T-cell (primary cell): ENCODE data around the gene KLF5. TPM values are rescaled to one million over a fixed set of nuclear protein-coding genes. Genes with fewer than 3 reads are reported as not detected.

Experiments
- ATAC-seq, 4 experiments: fragments of 200-7000 bp in 3 of 4; fragments of 150-1000 bp in 1 of 4; cut with Tn5 transposase; replicated peaks in 1 of 4; 1 replicate in 3 of 4; 2 replicates in 1 of 4; pipeline ENCODE4 v1.10.0; 2021; ENCODE audit warnings: moderate library complexity in 3 of 4, mild to moderate bottlenecking in 2 of 4, moderate number of reproducible peaks in 1 of 4
- CTCF ChIA-PET, 2 donors: fragments of 300-600 bp; sonication (Branson Sonifier 250); formaldehyde crosslinking; loops; one replicate each; lab custom pipeline; 2022; ENCODE audit warnings: antibody characterized with exemption in 2 of 2; lab: Charles Lee
- POLR2A ChIA-PET, 2 donors: fragments of 300-600 bp; sonication (Branson Sonifier 250); formaldehyde crosslinking; loops; one replicate each; lab custom pipeline; 2022; ENCODE audit warnings: antibody characterized with exemption in 2 of 2; lab: Charles Lee
- DNase-seq, 35 experiments: peaks; one replicate each; pipeline versions ENCODE4 v3.0.0 to v3.0.0-alpha.2; 2013 to 2023
- H3K27ac ChIP-seq: one replicate; pipeline ENCODE4 v1.5.1; 2013; ENCODE audit warnings: low read length
- H3K27me3 ChIP-seq, 2 experiments: replicated peaks in 1 of 2; 1 replicate in 1 of 2; 2 replicates in 1 of 2; pipeline versions ENCODE4 v1.6.1 to v1.7.0; 2013; ENCODE audit warnings: low read length in 1 of 2, mixed read lengths in 1 of 2; ENCODE audit not compliant: control insufficient read depth in 2 of 2, insufficient read depth in 2 of 2; ENCODE audit errors: extremely low read depth in 1 of 2
- H3K36me3 ChIP-seq, 2 donors: 1 replicate in 1 of 2; 2 replicates in 1 of 2; pipeline versions ENCODE4 v1.6.1 to v1.7.0; 2013; ENCODE audit warnings: low read length in 1 of 2; ENCODE audit not compliant: control insufficient read depth in 2 of 2, insufficient read depth in 1 of 2; ENCODE audit errors: extremely low read depth in 1 of 2
- H3K4me1 ChIP-seq, 2 experiments: 1 replicate in 1 of 2; 2 replicates in 1 of 2; pipeline versions ENCODE4 v1.6.1 to v1.7.0; 2013; ENCODE audit warnings: low read length in 2 of 2, mixed read lengths in 1 of 2; ENCODE audit not compliant: insufficient read depth in 2 of 2, control insufficient read depth in 1 of 2; ENCODE audit errors: extremely low read depth in 1 of 2
- H3K4me3 ChIP-seq, 2 donors: 1 replicate in 1 of 2; 2 replicates in 1 of 2; pipeline versions ENCODE4 v1.5.1 to v1.7.0; 2013; ENCODE audit warnings: mild to moderate bottlenecking in 2 of 2, low read length in 1 of 2, moderate library complexity in 1 of 2; ENCODE audit not compliant: control insufficient read depth in 1 of 2; ENCODE audit errors: extremely low read depth in 1 of 2
- H3K9me3 ChIP-seq: 2 replicates; pipeline ENCODE4 v1.7.0; 2013
- H3K27ac Mint-ChIP-seq, 2 donors: one replicate each; pipeline ENCODE4 v1.8.0; 2020 to 2021; ENCODE audit warnings: mild to moderate bottlenecking in 2 of 2, mixed read lengths in 2 of 2
- H3K27me3 Mint-ChIP-seq, 2 donors: one replicate each; pipeline ENCODE4 v1.8.0; 2021 to 2022; ENCODE audit warnings: mixed read lengths in 2 of 2
- H3K36me3 Mint-ChIP-seq: one replicate; pipeline ENCODE4 v1.8.0; 2021; ENCODE audit warnings: mixed read lengths
- H3K4me1 Mint-ChIP-seq, 3 donors: one replicate each; pipeline ENCODE4 v1.8.0; 2020 to 2022; ENCODE audit warnings: mixed read lengths in 3 of 3, mild to moderate bottlenecking in 1 of 3
- H3K4me3 Mint-ChIP-seq, 3 donors: one replicate each; pipeline ENCODE4 v1.8.0; 2020 to 2022; ENCODE audit warnings: mild to moderate bottlenecking in 3 of 3, mixed read lengths in 3 of 3, moderate library complexity in 3 of 3
- H3K9me3 Mint-ChIP-seq, 3 donors: one replicate each; pipeline ENCODE4 v1.8.0; 2020 to 2022; ENCODE audit warnings: mixed read lengths in 3 of 3
- WGBS: methylation state at CpG from one replicate; pipeline ENCODE4 v1.1.5; 2013; ENCODE audit warnings: missing lambda C conversion rate; ENCODE audit not compliant: insufficient coverage; 5-methylcytosine and 5-hydroxymethylcytosine counted together
- total RNA-seq, 35 experiments: library from RNA in 6 of 35; stranded (reverse) in 6 of 35; fragments of 120-200 nt in 1 of 35; gene quantifications; one replicate each; pipeline versions ENCODE4 v1.2.1 to v1.2.4 and lab custom pipeline; 2013 to 2026

KLF5 gene
- total RNA-seq, 5 donors from 2014 or later (not counting 1 experiment from before 2014, with no cell fraction given): 2.5 to 6.2 (median 4.3) TPM

- ChIA-PET CTCF (no interaction called here), POLR2A (no interaction called here)
- H3K4me1 ChIP-seq: peaks cover 0 to 4% of the 10 kb centered on the region in 2 experiments
- no peak overlapping the region for H3K4me3 Mint-ChIP-seq
- ATAC-seq: no peak
- no peak overlapping the region for H3K27ac ChIP-seq
- no peaks in the 10 kb centered on the region for H3K9me3 ChIP-seq
- H3K9me3 Mint-ChIP-seq: no peaks in the 10 kb centered on the region
- H3K27me3 ChIP-seq: no peaks in the 10 kb centered on the region
- H3K36me3 Mint-ChIP-seq: peaks cover 3% of the 10 kb centered on the region
- H3K4me1 Mint-ChIP-seq: peaks cover 0 to 4% (median 3%) of the 10 kb centered on the region in 3 donors
- peaks cover 5 to 14% of the 10 kb centered on the region in 2 donors for H3K27me3 Mint-ChIP-seq
- no peak overlapping the region for H3K27ac Mint-ChIP-seq
- DNase-seq: no peak
- H3K4me3 ChIP-seq: no peak overlapping the region
- no peaks in the 10 kb centered on the region for H3K36me3 ChIP-seq
- WGBS: no CpG with 5 or more reads among the region's 9 CpGs
Measured at GRCh38 chr13:73077865-73078264, 19.1 kb downstream of the KLF5 start.

- H3K36me3 ChIP-seq: no peaks in the 10 kb centered on the region
- no peak for DNase-seq
- CTCF ChIA-PET: no interaction called here
- peaks cover 3% of the 10 kb centered on the region for H3K36me3 Mint-ChIP-seq
- no CpG with 5 or more reads among the region's 3 CpGs for WGBS
- no peaks in the 10 kb centered on the region for H3K27me3 ChIP-seq
- H3K4me3 ChIP-seq: no peak overlapping the region
- no peak for ATAC-seq
- H3K9me3 ChIP-seq: no peaks in the 10 kb centered on the region
- H3K9me3 Mint-ChIP-seq: no peaks in the 10 kb centered on the region
- H3K4me3 Mint-ChIP-seq: no peak overlapping the region
- H3K4me1 ChIP-seq: peaks cover 0 to 4% of the 10 kb centered on the region in 2 experiments
- no peak overlapping the region for H3K27ac ChIP-seq
- H3K27me3 Mint-ChIP-seq: peaks cover 5 to 14% of the 10 kb centered on the region in 2 donors
- POLR2A ChIA-PET: no interaction called here
- H3K27ac Mint-ChIP-seq: no peak overlapping the region
- H3K4me1 Mint-ChIP-seq: no peaks in the 10 kb centered on the region
Measured at GRCh38 chr13:73079359-73079758, 20.6 kb downstream of the KLF5 start.

GRCh38 chr13:73081256-73081915 lies 22.6 kb downstream of the KLF5 start:
- no peaks in the 10 kb centered on the region for H3K4me1 Mint-ChIP-seq

GRCh38 chr13:73082471-73082870 lies 23.7 kb downstream of the KLF5 start:
- CTCF ChIA-PET: no interaction called here
- H3K27ac Mint-ChIP-seq: no peak overlapping the region
- no peaks in the 10 kb centered on the region for H3K36me3 ChIP-seq
- H3K27me3 ChIP-seq: no peaks in the 10 kb centered on the region
- peaks cover 5 to 14% of the 10 kb centered on the region in 2 donors for H3K27me3 Mint-ChIP-seq
- no peaks in the 10 kb centered on the region for H3K9me3 Mint-ChIP-seq
- no peaks in the 10 kb centered on the region for H3K36me3 Mint-ChIP-seq
- POLR2A ChIA-PET: no interaction called here
- peaks cover under 1% of the 10 kb centered on the region for H3K9me3 ChIP-seq
- ATAC-seq: no peak
- no peak overlapping the region for H3K4me3 Mint-ChIP-seq
- H3K4me1 Mint-ChIP-seq: no peaks in the 10 kb centered on the region
- no peak overlapping the region for H3K4me3 ChIP-seq
- no CpG with 5 or more reads among the region's 5 CpGs for WGBS
- no peaks in the 10 kb centered on the region for H3K4me1 ChIP-seq
- H3K27ac ChIP-seq: no peak overlapping the region
- no peak for DNase-seq

More at GRCh38 chr13:73081256-73081915, 22.6 kb downstream of the KLF5 start:
- peaks cover 5 to 14% of the 10 kb centered on the region in 2 donors for H3K27me3 Mint-ChIP-seq
- H3K36me3 Mint-ChIP-seq: no peaks in the 10 kb centered on the region
- DNase-seq: no peak
- no peak for ATAC-seq
- POLR2A ChIA-PET: no interaction called here
- no peaks in the 10 kb centered on the region for H3K36me3 ChIP-seq
- H3K9me3 Mint-ChIP-seq: no peaks in the 10 kb centered on the region
- H3K9me3 ChIP-seq: no peaks in the 10 kb centered on the region
- 90% methylated on average over 2 of the region's 4 CpGs for WGBS
- no peaks in the 10 kb centered on the region for H3K4me1 ChIP-seq
- no peak overlapping the region for H3K4me3 Mint-ChIP-seq
- H3K4me3 ChIP-seq: no peak overlapping the region
- no peaks in the 10 kb centered on the region for H3K27me3 ChIP-seq
- no peak overlapping the region for H3K27ac ChIP-seq
- no peak overlapping the region for H3K27ac Mint-ChIP-seq
- CTCF ChIA-PET: no interaction called here

- Mint-ChIP-seq H3K4me3 (no peak overlapping the region), H3K4me1 (no peaks in the 10 kb centered on the region), H3K27ac (no peak overlapping the region), H3K27me3 (peaks cover 5 to 14% of the 10 kb centered on the region in 2 donors), H3K9me3 (no peaks in the 10 kb centered on the region), H3K36me3 (no peaks in the 10 kb centered on the region)
- Histone ChIP-seq H3K9me3 (peaks cover 3% of the 10 kb centered on the region), H3K36me3 (no peaks in the 10 kb centered on the region), H3K4me3 (no peak overlapping the region), H3K4me1 (no peaks in the 10 kb centered on the region), H3K27ac (no peak overlapping the region), H3K27me3 (no peaks in the 10 kb centered on the region)
- DNase-seq (no peak), ATAC-seq (no peak)
- POLR2A ChIA-PET: no interaction called here
- WGBS: 40% methylated on average over 1 of the region's 4 CpGs
- CTCF ChIA-PET: no interaction called here
Measured at GRCh38 chr13:73082895-73083294, 24.1 kb downstream of the KLF5 start.

- DNase-seq: no peak
- Mint-ChIP-seq H3K4me1 (peaks cover 12 to 16% (median 13%) of the 10 kb centered on the region in 3 donors), H3K4me3 (no peak overlapping the region), H3K27ac (no peak overlapping the region), H3K9me3 (no peaks in the 10 kb centered on the region), H3K36me3 (no peaks in the 10 kb centered on the region), H3K27me3 (no peaks in the 10 kb centered on the region)
- H3K4me1 ChIP-seq: peaks cover 7% of the 10 kb centered on the region in 2 experiments
- no peaks in the 10 kb centered on the region for H3K36me3 ChIP-seq
- no peak overlapping the region for H3K27ac ChIP-seq
- no peak for ATAC-seq
- ChIA-PET POLR2A (no interaction called here), CTCF (no interaction called here)
- 71% methylated on average over 2 of the region's 4 CpGs for WGBS
- H3K4me3 ChIP-seq: no peak overlapping the region
- H3K9me3 ChIP-seq: peaks cover 6% of the 10 kb centered on the region
- peaks cover 0 to 3% of the 10 kb centered on the region in 2 experiments for H3K27me3 ChIP-seq
Measured at GRCh38 chr13:73088332-73088935, 29.6 kb downstream of the KLF5 start.
